Measurements from ENCODE around the gene ASB8. TPM values are rescaled to one million over a fixed set of nuclear protein-coding genes. Genes with fewer than 3 reads are reported as not detected.

The ASB8 gene
- total RNA-seq, 1 experiment from 2014 or later: 19.2 TPM

DNA sequence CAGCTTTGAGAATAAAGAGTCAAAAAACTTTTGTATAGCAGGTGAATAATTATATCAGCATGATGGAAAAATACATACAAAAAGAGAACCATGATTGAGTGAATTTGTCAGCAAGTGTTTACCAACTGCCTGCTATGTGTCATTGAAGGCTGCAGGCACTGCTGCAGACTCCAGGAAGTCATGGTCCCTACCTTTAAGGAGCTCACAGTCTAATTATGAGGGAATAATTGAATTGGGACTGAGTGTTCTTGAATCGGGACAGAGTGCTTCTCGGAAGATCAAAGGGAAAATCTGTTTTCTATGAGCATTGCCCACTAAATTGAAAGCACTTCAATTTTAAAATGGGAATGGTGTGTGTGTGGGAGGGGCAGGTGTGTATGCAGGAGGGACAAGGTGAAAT, 36.3 kb upstream of the ASB8 start:
- Mint-ChIP-seq H3K27ac (ENCODE audit: unreplicated experiment) (peak overlapping the region; percentile 47), H3K4me3 (ENCODE audit: low read depth, unreplicated experiment) (no peak overlapping the region), H3K36me3 (ENCODE audit: insufficient read depth, unreplicated experiment) (peaks cover 34% of the 10 kb centered on the region), H3K4me1 (ENCODE audit: low read depth, unreplicated experiment) (peaks cover 43% of the 10 kb centered on the region), H3K9me3 (ENCODE audit: low read depth, unreplicated experiment) (no peaks in the 10 kb centered on the region), H3K27me3 (ENCODE audit: unreplicated experiment) (peaks cover 13% of the 10 kb centered on the region)
- intact Hi-C loops (cut with micrococcal nuclease; ENCODE audit: unreplicated experiment): loop anchor here (10.0 kb wide), 1 partner anchor 161 kb away; the partner anchor contains the start of gene ZNF641
- CTCF ChIA-PET: interaction anchor here (0.6 kb wide), 1 partner anchor 1399 kb away, joined by 4 read pairs; no protein-coding TSS in a partner anchor
- TF ChIP-seq, protein P1, sequence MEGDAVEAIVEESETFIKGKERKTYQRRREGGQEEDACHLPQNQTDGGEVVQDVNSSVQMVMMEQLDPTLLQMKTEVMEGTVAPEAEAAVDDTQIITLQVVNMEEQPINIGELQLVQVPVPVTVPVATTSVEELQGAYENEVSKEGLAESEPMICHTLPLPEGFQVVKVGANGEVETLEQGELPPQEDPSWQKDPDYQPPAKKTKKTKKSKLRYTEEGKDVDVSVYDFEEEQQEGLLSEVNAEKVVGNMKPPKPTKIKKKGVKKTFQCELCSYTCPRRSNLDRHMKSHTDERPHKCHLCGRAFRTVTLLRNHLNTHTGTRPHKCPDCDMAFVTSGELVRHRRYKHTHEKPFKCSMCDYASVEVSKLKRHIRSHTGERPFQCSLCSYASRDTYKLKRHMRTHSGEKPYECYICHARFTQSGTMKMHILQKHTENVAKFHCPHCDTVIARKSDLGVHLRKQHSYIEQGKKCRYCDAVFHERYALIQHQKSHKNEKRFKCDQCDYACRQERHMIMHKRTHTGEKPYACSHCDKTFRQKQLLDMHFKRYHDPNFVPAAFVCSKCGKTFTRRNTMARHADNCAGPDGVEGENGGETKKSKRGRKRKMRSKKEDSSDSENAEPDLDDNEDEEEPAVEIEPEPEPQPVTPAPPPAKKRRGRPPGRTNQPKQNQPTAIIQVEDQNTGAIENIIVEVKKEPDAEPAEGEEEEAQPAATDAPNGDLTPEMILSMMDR (IDR thresholded peaks at IDR 0.05; ENCODE audit: unreplicated experiment): no peak
- BruUV-seq (replicated peaks): no TSS peak
- no peak for DNase-seq

DNA sequence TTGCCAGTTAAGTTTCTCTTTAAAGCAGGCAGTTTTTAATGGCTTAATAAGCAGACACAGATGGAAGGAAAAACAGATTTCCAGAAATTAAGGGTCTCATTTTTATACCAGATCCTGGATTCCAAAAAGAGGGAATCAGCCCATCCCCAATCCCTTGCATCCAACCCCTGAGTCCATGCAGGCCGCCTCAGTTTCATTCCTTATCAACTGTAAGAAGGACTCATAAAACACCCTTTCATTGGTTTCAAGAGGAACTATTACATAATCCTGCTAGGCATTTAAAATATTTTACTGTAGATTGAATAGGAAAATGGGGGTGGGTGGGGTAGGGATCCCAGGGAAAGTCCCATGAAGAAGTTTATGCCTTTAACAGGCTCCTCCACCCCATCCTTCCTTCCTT, 35.5 kb upstream of the ASB8 start:
- CTCF ChIA-PET: no interaction called here
- intact Hi-C loops (cut with micrococcal nuclease; ENCODE audit: unreplicated experiment): loop anchor here (10.0 kb wide), 1 partner anchor 162 kb away; the partner anchor contains the start of gene ZNF641
- peaks cover 13% of the 10 kb centered on the region for H3K27me3 Mint-ChIP-seq (ENCODE audit: unreplicated experiment)
- no TSS peak for BruUV-seq (replicated peaks)
- no peaks in the 10 kb centered on the region for H3K9me3 Mint-ChIP-seq (ENCODE audit: low read depth, unreplicated experiment)
- TF ChIP-seq, protein P1 (IDR thresholded peaks at IDR 0.05; ENCODE audit: unreplicated experiment): no peak
- H3K4me1 Mint-ChIP-seq (ENCODE audit: low read depth, unreplicated experiment): peaks cover 43% of the 10 kb centered on the region
- peaks cover 26% of the 10 kb centered on the region for H3K36me3 Mint-ChIP-seq (ENCODE audit: insufficient read depth, unreplicated experiment)
- no peak overlapping the region for H3K27ac Mint-ChIP-seq (ENCODE audit: unreplicated experiment)
- no peak for DNase-seq
- H3K4me3 Mint-ChIP-seq (ENCODE audit: low read depth, unreplicated experiment): no peak overlapping the region

DNA sequence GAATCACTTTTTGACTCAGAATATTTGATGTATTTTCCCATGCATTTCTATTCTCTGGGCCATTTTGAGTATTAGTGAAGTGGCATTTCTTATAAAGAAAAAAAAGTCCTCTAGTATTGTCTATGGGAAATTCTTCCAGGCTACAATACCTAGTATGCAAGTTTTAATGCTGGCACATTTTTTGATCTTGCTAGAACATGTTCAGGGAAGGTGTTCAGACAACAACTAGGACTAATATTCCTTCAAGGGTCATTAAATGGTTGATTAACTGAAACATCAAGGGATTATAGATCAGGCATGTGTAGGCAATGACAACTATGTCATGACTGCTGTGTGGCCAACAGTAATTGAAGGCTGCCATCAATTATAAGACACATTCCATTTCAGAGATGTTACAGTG, 33.8 kb upstream of the ASB8 start:
- no peak for DNase-seq
- peaks cover 16% of the 10 kb centered on the region for H3K36me3 Mint-ChIP-seq (ENCODE audit: insufficient read depth, unreplicated experiment)
- H3K4me3 Mint-ChIP-seq (ENCODE audit: low read depth, unreplicated experiment): no peak overlapping the region
- peaks cover 17% of the 10 kb centered on the region for H3K27me3 Mint-ChIP-seq (ENCODE audit: unreplicated experiment)
- H3K9me3 Mint-ChIP-seq (ENCODE audit: low read depth, unreplicated experiment): no peaks in the 10 kb centered on the region
- H3K4me1 Mint-ChIP-seq (ENCODE audit: low read depth, unreplicated experiment): peaks cover 43% of the 10 kb centered on the region
- BruUV-seq (replicated peaks): no TSS peak
- CTCF ChIA-PET: no interaction called here
- TF ChIP-seq, protein P1 (IDR thresholded peaks at IDR 0.05; ENCODE audit: unreplicated experiment): no peak
- H3K27ac Mint-ChIP-seq (ENCODE audit: unreplicated experiment): no peak overlapping the region
- intact Hi-C loops (cut with micrococcal nuclease; ENCODE audit: unreplicated experiment): loop anchor here (10.0 kb wide), 1 partner anchor 164 kb away; the partner anchor contains the start of gene ZNF641

DNA sequence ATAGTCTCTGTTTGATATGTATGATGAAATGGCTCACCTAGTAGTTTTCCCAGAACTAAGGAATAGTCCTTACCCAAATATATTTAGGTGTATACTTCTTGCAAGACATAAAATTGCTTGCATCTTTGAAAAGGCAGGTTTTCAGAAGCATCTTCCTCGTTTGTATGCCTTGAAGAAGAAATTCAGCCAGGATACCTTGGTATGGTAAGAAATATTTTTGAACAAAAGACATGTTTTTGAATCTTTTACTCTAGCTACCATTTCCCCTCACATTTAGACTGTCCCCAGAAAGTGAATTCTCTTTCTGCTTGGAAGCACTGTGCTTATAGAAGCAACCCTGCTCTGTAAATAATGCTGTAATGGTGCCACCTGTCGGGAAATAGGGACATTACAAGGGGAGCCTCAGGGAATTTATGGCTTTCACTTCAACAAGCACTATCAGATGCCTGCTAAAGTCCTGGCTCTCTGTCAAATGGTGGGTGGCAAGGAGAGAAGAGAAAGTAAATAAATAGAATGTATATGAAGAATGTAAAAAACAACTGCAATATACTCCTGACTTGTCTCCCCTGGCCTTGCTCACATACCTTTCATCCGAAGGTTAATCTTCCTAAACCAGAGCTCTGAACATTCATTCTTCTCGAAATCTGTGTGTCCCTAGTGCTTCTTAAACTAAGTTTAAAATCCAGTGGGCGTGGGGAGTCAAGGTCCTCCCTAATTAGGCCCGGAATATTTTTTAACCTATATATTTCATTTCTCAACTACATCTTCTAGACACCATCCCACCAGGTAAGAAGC, 32.2 kb upstream of the ASB8 start:
- H3K4me1 Mint-ChIP-seq (ENCODE audit: low read depth, unreplicated experiment): peaks cover 35% of the 10 kb centered on the region
- CTCF ChIA-PET: no interaction called here
- H3K27ac Mint-ChIP-seq (ENCODE audit: unreplicated experiment): no peak overlapping the region
- intact Hi-C loops (cut with micrococcal nuclease; ENCODE audit: unreplicated experiment): loop anchor here (10.0 kb wide), 2 partner anchors 165 to 425 kb away; partner anchors contain the start of gene ZNF641
- TF ChIP-seq, protein P1 (IDR thresholded peaks at IDR 0.05; ENCODE audit: unreplicated experiment): peak; percentile 46
- no peaks in the 10 kb centered on the region for H3K9me3 Mint-ChIP-seq (ENCODE audit: low read depth, unreplicated experiment)
- peaks cover 12% of the 10 kb centered on the region for H3K36me3 Mint-ChIP-seq (ENCODE audit: insufficient read depth, unreplicated experiment)
- H3K4me3 Mint-ChIP-seq (ENCODE audit: low read depth, unreplicated experiment): no peak overlapping the region
- peaks cover 33% of the 10 kb centered on the region for H3K27me3 Mint-ChIP-seq (ENCODE audit: unreplicated experiment)
- peak; percentile 71 for DNase-seq
- BruUV-seq (replicated peaks): no TSS peak

Measured in Calu3 (cell line).